Stimulated activated CD4-positive, alpha-beta T cell treated with anti-CD3 and anti-CD28 coated beads, Interleukin-15, amount 100 ng/mL, for 1 hour (primary cell): ENCODE results near the gene TAX1BP3.
"Not testable (repeated sequence)": the region's sequence is repeated elsewhere in the genome, so short reads cannot be mapped to it uniquely, and the experiment has no call there.

ENCODE experiments used
- DNase-seq, 2 donors: peaks; one replicate each; pipeline ENCODE4 v3.0.0-alpha.2; 2020; ENCODE audit warnings: low read depth in 1 of 2, low spot score in 1 of 2

TAX1BP3 gene, protein sequence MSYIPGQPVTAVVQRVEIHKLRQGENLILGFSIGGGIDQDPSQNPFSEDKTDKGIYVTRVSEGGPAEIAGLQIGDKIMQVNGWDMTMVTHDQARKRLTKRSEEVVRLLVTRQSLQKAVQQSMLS

DNA sequence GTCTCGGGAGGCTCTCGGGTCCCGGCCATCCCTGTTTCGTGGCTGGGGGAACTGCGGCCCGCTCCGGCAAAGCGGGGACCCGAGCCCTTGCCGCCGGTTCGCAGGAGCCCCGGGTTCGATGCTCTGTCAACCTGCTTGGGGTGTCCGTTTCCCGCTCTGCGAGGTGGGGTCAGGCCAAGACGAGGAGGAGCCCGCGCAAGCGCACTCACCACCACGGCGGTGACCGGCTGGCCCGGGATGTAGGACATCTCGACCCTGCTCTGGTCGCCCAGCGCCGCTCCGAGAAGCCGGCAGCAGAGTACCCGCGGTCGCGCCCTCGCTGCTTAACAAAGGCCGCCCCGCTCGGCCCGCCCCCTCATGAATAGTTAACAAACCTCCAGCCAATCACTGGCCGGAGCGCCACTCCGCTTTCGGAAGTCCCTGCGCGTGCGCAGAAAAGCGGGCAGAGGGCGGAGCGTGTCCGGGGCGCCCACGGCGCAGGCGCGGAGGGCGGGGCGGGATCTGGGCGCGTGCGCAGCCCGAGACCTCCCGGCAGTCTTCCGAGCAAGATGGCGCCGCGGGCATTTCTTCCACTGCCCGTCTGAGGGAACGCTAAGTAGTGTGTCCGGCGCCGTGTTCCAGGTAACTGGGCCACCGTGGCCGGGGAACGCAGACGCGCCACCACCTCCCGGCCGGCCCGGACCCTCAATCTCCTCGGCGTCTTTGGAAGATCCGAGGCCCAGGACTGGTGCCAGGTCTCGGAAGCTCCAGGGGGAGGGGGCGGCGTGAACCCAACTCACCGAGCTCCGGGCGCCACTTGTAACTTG, at the start of gene TAX1BP3, which contains the start of gene EMC6:
TSS of gene TAX1BP3 (minus strand) at position 300 of the 806 bp plus-strand sequence. CDS start at position 248, 52 bp downstream.
TSS of gene EMC6 (plus strand) at position 534 of the 806 bp plus-strand sequence. CDS start 335 bp downstream, outside the sequence.
- peak; percentile 99 for DNase-seq

DNA sequence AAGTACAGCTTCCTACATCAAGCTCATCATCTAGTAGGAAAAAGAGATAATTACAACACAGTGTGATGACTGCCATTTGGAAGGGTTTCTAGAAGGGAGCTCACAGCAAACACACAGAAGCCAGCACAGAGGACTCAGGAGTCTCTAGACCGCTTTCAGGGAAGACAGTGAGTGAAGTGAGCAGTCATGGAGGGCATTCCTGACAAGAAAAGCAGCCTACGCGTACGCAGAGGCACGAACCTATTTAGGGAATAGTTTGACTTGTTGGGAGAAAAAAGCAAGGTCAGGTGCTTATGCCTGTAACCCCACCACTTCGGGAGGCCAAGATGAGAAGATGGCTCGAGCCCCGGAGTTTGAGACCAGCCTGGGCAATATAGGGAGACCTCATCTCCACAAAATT, 46.9 kb upstream of the TAX1BP3 start:
- DNase-seq = no peak

DNA sequence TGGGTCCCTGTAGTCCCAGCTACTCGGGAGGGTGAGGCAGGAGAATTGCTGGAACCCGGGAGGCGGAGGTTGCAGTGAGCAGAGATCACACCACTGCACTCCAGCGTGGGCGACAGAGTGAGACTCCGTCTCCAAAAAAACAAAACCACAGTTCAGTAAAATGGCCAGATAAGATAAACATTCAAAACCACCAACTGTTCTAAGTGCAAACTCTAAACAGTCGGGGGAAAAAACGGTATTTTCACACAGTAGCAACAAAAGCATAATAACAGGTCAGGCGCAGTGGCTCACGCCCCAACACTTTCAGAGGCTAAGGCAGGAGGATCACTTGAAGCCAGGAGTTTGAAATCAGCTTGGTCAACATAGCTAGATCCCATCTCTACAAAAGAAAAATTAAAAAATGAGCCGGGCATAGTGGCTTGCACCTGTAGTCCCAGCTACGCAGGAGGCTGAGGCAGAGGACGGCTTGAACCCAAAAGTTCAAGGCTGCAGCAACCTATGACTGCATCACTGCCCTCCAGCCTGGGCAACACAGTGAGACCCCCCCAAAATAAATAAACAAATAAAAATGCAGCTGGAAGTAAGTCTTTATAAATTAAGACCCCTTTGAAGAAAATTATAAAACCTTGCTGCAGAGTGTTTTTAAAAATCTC, 44.6 kb upstream of the TAX1BP3 start:
- no peak for DNase-seq

DNA sequence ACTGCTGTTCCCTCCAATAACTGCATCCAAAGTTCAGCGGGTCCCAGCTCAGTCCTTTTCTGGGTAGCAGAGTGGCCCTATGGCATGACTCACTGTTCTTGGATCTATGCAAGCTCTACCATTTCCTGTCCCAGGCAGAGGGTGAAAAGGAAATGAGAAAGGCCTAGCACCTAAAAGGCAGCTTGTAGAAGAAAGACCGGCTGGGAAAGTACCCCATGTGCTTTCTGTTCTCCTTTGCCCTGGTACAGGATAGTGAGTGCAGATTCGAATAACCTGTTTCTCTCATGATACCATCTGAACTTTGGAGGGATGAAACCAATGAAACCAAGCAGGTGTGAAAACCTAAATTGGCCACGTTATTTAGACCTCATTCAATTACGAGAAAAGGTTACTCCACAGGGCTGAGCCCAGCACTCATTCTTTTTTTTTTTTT, 42.6 kb upstream of the TAX1BP3 start:
- peak; percentile 13 to 50 for DNase-seq

DNA sequence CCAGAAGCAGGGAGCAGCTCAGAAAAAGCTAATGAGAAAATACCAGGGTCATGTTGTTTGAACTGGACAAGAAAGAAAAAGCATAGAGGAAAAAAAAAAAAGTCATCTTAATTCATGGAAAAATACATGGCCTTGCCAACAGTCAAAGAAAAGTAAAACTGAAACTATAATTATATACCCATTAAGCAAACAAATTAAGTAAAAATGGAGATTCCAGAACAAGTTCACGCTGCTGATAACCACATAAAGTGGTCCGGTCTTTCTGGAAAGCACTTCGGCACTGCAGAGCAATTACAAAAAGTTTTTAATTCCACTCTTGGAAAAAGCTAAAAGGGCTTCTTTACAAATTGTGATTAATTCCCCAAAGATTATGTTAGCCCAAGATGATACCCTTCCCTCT, 40.0 kb upstream of the TAX1BP3 start:
- no peak for DNase-seq

DNA sequence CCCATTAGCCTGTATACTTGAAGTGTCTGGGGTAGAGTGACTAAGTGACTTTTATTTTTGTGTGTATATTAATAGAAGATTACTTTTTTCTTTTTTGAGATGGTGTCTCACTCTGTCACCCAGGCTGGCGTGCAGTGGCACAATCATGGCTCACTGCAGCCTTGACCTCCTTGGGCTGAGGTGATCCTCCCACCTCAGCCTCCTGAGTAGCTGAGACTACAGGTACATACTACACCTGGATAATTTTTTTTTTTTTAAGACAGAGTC, 37.3 kb upstream of the TAX1BP3 start:
- DNase-seq = not testable (repeated sequence)

DNA sequence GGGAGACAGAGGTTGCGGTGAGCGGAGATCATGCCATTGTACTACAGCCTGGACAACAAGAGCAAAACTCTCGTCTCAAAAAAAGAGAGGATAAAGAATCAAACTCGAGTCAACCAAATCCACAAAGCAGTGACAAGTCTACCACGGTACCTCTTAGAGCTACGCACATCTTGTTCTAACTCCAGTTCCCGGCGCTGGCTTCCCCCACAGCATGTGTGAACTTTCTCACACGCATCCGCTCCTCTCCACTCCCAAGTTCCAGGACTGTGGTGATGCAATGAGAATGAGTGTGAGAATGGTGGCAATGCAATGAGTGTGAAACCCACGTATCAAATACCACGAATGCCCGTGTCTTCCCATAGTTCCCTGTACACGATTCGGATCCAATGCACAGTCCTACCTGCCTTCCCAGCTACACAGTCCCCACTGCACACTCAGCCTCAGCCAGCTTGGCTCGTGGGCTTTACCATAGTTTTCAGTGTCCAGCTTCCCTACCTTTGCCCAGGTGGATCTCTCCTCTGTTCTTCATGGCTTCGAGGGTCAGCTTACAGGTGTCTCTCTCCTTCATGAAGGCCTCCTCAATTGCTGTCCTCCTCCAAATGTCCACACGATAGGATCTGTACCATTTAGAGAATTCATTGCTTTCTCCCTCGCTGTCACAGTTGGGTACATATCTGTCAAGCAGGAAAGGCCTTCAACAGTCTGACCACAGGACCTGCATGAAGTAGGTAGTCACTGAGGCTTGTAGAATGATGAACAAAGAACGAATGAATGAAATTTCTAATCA, 36.7 kb upstream of the TAX1BP3 start:
- no peak for DNase-seq

DNA sequence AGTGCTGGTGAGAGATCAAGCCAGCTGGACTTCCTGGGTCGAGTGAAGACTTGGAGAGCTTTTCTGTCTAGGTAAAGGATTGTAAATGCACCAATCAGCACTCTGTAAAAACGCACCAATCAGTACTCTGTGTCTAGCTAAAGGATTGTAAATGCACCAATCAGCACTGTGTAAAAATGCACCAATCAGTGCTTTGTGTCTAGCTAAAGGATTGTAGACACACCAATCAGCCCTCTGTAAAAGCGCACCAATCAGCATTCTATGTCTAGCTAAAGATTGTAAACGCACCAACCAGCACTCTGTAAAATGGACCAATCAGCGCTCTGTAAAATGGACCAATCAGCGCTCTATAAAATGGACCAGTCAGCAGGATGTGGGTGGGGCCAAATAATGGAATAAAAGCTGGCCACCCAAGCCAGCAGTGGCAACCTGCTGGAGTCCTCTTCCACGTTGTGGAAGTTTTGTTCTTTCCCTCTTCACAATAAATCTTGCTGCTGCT, 33.7 kb upstream of the TAX1BP3 start:
- not testable (repeated sequence) for DNase-seq

DNA sequence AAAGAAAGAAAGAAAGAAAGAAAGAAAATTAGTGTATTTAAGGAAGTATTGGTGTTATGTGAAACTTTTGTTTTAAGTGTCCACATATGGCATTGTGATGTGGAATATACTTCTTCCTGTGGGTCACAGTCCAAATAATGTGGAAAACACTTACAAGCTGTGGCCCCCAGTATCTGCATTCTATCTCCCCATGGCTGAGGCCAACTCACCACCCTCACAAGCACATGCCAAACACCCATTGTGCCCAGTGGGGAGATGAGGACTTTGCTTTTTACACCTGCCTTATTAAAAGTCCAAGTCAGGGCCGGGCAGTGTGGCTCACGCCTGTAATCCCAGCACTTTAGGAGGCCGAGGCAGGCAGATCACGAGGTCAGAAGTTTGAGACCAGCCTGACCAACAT, 31.6 kb upstream of the TAX1BP3 start:
- no peak for DNase-seq

DNA sequence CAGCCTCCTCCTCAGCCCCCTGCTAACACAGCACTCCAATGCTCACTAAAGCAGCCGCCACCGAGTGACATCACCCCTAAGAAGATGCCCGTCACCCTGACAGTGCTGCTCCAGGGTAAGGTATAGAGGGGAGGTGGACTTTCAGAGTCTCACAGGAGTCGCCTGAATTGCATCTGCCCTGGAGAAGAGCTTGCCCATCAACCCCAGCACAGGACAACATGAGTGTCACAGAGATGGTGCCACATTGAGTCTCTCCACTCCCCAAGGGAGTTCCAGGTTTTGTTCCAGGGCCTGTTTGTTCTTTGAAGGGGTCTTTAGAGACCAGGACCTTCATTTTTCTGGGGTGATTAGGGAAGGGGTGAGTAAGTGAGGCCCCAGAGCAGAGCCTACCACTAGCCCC, 29.8 kb upstream of the TAX1BP3 start:
- no peak for DNase-seq

DNA sequence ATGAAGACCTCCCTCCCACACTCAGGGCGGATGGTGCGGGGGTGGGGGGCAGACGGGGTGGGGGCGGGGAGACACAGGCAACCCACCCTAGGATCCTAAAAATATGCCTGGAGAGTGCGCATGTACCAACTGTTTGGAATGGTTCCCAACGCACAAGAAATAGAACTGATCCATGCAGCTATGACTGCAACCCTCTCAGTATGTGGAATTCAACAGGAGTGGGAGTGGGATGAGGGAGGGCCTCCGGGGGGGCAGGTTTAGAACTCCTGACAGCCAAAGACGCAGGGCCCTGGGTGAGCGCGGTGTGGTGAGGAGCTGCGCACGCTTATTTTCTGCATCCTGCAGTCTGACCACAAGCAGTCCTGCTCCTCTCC, 28.7 kb upstream of the TAX1BP3 start:
- DNase-seq = no peak

DNA sequence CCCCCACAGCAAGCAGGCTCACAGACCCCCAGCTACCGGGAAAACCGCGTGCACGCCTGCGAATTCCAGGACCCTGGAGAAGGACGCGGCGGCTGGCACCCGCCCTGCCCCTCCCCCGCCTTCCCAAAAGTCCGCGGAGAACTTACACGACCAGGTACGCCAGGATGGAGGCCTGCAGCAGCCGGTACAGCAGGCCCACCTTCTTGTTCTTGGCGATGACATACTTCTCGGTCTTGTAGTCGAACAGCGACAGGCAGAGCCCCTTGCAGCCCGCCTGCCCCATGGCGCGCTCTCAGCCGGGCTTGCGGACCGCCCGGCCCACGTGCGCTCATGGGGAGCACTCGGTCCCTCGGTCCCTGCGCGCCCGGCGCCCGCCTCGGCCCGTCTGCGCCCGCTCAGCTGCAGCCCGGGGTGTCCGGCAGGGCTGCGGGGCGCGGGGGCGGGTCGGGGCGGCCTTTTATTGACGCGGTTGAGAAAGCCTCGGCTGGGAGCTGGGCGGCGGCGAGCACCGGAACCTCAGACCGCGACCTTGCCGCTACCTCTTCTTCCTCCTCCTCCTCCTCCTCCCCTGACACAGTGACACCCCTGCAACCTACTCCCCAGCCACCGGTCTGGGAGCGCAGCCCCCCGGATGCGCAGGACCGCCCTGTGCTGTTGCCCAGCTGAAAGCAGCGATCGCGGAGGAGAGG, 27.5 kb upstream of the TAX1BP3 start, which contains the start of gene P2RX5:
TSS of gene P2RX5 (minus strand) at position 433 of the 689 bp plus-strand sequence. CDS start at position 283, 150 bp downstream.
- DNase-seq = peak in 1 of 2 donors; percentile 23

DNA sequence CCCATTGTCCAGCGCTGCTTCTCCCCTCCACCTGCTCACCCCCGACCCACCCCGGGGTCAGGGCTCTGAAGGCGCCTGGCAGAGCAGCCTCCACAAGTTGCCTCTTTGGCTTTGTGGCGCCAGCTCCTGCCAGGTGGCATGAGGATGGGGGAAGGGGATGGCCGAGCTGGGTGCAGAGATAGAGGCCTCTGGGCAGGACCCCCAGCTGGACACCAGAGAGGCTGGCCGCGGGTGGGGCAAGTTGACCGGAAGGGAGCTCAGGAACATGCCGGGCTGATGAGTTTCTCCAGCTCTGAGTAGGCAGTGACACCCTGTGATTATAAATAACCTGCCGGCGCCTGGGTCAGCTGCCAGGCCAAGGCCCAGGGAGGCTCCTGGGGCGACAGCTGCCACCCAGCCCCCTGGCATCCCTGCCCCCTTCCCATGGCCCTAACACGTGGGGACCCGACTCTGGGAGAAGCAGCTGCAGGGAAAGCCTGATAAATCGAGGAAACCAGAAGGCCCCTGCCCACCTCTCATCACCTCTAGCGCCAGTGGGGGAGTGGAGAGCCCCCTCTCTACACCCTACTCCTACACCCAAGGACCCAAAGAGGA, 26.8 kb upstream of the TAX1BP3 start:
- DNase-seq = no peak

DNA sequence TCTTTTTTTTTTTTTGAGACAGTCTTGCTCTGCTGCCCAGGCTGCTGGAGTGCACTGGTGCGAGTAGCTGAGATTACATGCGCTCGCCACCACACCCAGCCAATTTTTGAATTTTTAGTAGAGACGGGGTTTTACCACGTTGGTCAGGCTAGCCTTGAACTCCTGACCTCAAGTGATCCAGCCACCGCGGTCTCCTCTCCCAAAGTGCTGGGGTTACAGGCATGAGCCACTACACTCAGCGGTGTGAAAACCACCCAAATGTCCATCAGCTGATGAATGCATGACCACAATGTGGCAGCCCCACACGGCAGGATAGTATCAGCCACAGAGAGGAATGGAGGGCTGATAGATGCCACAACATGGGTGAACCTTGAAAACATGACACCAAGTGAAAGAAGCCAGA, 25.5 kb upstream of the TAX1BP3 start:
- no peak for DNase-seq

DNA sequence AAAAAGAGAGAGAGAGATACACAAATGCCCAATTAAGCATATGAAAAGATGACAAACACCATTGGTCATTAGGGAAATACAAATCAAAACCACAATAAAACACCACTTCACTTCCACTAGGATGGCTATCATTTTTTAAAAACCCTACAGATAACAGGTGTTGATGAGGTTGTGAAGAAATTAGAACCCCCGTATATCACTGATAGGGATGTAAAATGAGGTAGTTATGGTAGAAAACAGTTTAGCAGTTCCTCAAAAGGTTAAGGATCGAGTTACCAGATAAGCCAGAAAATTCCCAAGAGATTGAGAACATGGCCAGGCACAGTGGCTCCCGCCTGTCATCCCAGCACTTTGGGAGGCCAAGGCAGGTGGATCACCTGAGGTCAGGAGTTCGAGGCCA, 24.8 kb upstream of the TAX1BP3 start:
- DNase-seq = no peak

DNA sequence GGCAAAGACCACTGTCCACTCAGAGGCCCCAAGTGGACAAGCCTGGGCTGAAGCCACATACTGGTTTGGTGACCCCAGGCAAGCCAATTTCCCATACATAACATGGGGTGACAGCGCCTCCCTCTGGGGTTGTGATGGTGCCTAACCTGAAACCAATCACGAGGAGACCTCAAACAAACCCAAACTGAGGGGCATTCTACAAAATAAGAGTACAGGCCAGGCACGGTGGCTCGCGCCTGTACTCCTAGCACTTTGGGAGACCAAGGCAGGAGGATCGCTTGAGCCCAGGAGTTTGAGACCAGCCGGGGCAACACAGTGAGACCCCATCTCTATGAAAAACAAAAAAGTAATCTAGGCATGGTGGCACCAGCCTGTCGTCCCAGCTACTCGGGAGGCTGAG, 24.0 kb upstream of the TAX1BP3 start:
- no peak for DNase-seq

DNA sequence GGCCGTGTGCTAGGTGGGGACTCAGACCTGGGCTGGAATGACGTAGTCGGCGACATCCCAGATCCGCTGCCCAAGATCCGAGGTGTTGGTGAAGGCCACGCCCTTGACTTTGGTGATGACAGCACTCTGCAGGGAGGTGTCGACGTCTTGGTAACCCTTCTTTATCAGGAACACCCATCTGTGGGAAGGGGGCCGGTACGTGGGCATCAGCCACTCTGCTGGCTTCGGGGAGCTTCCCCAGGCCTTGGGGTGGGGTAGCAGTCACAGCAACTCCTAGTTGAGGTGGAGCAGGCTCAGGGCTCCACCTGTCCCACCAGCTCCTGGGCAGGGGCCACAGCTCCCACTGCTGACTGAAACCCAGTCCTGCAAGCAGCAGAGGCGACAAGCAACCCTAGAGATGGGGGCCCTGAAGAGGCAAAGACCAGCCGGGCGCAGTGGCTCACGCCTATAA, 23.3 kb upstream of the TAX1BP3 start:
- no peak for DNase-seq

DNA sequence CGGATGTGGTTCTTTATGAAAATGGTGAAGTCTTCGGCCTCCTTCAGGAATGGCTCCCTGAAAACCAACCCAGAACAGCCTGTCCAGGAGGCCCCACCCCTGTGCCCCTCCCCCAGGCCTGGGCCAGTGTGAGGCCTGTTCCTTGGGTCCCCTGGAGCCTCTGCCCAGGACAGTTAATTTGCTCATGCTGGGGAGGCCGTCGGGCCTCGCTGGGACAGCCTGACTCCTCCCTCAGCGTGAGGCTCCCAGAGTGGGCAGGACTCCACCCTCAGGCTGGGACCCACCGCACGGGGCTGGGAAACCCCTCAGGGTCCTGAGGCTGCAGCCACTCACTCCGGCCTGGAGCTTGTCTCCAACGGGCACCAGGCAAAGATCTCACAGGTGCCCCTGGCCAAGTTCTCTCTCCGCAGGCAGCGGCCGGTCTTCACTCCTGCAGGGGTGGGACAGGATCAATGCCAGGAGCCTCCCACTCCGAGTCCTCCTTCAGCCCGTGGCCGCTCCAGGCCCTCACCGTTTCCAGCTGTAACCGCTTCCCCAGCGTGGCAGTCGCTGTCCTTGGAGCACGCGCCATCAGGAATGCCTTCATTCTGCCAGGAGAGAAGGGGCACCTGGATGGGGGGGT, 21.8 kb upstream of the TAX1BP3 start:
- no peak for DNase-seq

DNA sequence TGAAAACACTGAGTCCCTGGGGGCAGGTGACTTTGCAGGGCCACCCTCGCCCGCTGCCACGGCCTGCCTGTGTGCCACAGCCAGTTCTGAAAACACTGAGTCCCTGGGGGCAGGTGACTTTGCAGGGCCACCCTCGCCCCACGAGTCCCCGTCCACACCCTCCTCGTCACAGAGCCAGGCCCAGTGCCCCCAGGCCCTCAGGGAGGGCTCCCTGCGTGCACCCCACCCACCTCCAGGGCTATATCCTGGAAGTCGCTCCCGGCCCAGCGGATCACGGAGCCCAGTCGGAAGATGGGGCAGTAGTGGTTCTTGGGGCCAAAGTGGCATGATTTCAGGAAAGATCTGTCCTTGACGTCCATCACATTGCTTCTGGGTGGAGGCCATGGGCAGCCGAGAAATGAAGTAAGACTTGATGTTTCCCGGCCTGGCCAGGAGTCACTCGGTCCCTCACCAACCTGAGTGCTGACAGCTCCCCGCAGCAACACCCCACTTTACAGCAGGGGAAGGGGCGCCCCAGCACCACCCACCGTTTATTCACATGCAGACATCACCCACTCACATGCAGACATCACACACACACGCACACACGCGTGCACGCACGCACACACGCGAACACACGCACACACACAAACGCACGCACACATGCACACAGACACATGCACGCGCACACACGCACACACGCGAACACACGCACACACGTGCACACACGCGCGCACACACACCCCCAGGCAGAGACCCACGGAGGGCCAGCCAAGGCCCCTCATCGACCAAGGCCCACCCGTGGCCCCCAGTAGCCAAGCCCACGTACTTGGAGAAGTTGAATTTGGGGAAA, 21.1 kb upstream of the TAX1BP3 start:
- no peak for DNase-seq
